Common myeloid progenitor, CD34-positive (primary cell): ENCODE data around the gene UCHL5.

Experiments
- CTCF ChIA-PET: fragments of 350-600 bp; sonication (Branson Sonifier 250); formaldehyde crosslinking; loops from one replicate; lab custom pipeline; 2021; ENCODE audit warnings: antibody characterized with exemption; lab: Charles Lee
- POLR2A ChIA-PET: fragments of 350-600 bp; sonication (Branson Sonifier 250); formaldehyde crosslinking; loops from one replicate; lab custom pipeline; 2021; ENCODE audit warnings: antibody characterized with exemption; lab: Charles Lee
- DNase-seq, 3 donors: peaks; one replicate each; pipeline versions ENCODE4 v3.0.0 to v3.0.0-alpha.2; 2013
- H3K27ac ChIP-seq, 2 experiments: 1 replicate in 1 of 2; 2 replicates in 1 of 2; pipeline ENCODE4 v1.7.0; 2013; ENCODE audit warnings: inconsistent platforms in 2 of 2, low read length in 2 of 2, mild to moderate bottlenecking in 2 of 2, low read depth in 1 of 2, moderate library complexity in 1 of 2; ENCODE audit not compliant: severe bottlenecking in 2 of 2, insufficient read depth in 1 of 2, poor library complexity in 1 of 2
- H3K27me3 ChIP-seq, 5 experiments: replicated peaks in 2 of 5; 1 replicate in 3 of 5; 2 replicates in 2 of 5; pipeline versions ENCODE4 v1.6.1 to v1.7.0; 2013; ENCODE audit warnings: low read length in 4 of 5, mild to moderate bottlenecking in 2 of 5, moderate library complexity in 2 of 5, inconsistent platforms in 1 of 5; ENCODE audit not compliant: insufficient read depth in 5 of 5, control insufficient read depth in 4 of 5
- H3K36me3 ChIP-seq, 4 experiments: 1 replicate in 2 of 4; 2 replicates in 2 of 4; pipeline versions ENCODE4 v1.6.1 to v1.7.0; 2013; ENCODE audit warnings: low read length in 3 of 4, control low read depth in 1 of 4, mild to moderate bottlenecking in 1 of 4; ENCODE audit not compliant: control insufficient read depth in 4 of 4, insufficient read depth in 4 of 4
- H3K4me1 ChIP-seq, 4 experiments: 1 replicate in 3 of 4; 2 replicates in 1 of 4; pipeline versions ENCODE4 v1.6.1 to v1.7.1; 2013; ENCODE audit warnings: low read length in 3 of 4, mild to moderate bottlenecking in 3 of 4, control low read depth in 1 of 4, inconsistent platforms in 1 of 4, moderate library complexity in 1 of 4; ENCODE audit not compliant: control insufficient read depth in 4 of 4, insufficient read depth in 4 of 4; ENCODE audit errors: control extremely low read depth in 1 of 4
- H3K4me3 ChIP-seq, 7 experiments: 1 replicate in 4 of 7; 2 replicates in 3 of 7; pipeline versions ENCODE4 v1.5.1 to v1.7.0; 2013; ENCODE audit warnings: mild to moderate bottlenecking in 7 of 7, low read length in 6 of 7, moderate library complexity in 6 of 7, inconsistent platforms in 2 of 7, low read depth in 2 of 7, control low read depth in 1 of 7; ENCODE audit not compliant: insufficient read depth in 4 of 7, control insufficient read depth in 1 of 7; ENCODE audit errors: extremely low read depth in 1 of 7
- H3K9me3 ChIP-seq, 5 experiments: 1 replicate in 4 of 5; 2 replicates in 1 of 5; pipeline versions ENCODE4 v1.6.1 to v1.7.1; 2013; ENCODE audit warnings: low read length in 4 of 5, mild to moderate bottlenecking in 2 of 5, inconsistent platforms in 1 of 5, low read depth in 1 of 5, moderate library complexity in 1 of 5; ENCODE audit not compliant: control insufficient read depth in 4 of 5, insufficient read depth in 2 of 5; ENCODE audit errors: control extremely low read depth in 1 of 5
- WGBS: methylation state at CpG from one replicate; pipeline ENCODE4 v1.1.5; 2013; ENCODE audit not compliant: insufficient coverage; 5-methylcytosine and 5-hydroxymethylcytosine counted together

Gene UCHL5

DNA sequence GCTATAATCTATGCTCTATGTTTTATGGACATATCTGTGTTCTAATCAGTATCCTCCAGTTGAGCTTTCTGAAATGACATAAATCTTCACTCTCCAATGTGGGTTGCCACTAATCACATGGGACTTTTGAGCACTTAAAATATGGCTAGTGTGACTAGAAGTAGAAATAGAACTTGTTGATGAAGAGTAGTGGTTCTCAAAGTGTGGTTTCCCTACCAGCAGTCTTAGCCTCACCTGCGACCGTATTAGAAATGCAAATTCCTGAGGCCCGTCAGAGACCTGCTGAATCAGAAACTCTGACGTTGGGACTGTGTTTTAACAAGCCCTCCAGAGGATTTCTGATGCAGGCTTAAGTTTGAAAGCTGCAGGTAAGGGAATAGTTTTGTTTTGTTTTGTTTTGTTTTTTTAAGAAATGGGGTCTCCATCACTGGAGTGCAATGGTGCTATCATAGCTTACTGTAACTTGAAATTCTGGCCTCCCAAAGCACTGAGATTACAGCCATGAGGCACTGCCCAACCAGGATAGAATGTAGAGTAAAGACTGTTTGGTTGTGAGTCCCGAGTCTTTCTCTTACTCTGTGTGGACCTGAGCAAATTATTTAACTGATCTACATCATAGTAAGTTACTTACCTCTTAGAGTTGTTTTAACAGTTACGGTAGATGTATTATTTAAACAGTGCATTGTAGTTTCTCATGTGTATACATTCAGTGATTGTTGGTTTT, 24.4 kb upstream of the UCHL5 start:
- Histone ChIP-seq H3K27me3 (no peaks in the 10 kb centered on the region), H3K4me1 (no peaks in the 10 kb centered on the region), H3K36me3 (peaks cover 17 to 61% (median 36%) of the 10 kb centered on the region in 4 experiments), H3K4me3 (no peak overlapping the region), H3K9me3 (peaks cover 0 to 14% (median 3%) of the 10 kb centered on the region in 5 experiments), H3K27ac (no peak overlapping the region)
- CTCF ChIA-PET = interaction anchor here (0.6 to 1.1 kb wide), 6 partner anchors 7 to 1125 kb away, joined by 3 to 4 read pairs (median 3); no protein-coding TSS in a partner anchor
- WGBS = 83% methylated on average over 3 of the region's 6 CpGs
- POLR2A ChIA-PET = no interaction called here
- DNase-seq = no peak

DNA sequence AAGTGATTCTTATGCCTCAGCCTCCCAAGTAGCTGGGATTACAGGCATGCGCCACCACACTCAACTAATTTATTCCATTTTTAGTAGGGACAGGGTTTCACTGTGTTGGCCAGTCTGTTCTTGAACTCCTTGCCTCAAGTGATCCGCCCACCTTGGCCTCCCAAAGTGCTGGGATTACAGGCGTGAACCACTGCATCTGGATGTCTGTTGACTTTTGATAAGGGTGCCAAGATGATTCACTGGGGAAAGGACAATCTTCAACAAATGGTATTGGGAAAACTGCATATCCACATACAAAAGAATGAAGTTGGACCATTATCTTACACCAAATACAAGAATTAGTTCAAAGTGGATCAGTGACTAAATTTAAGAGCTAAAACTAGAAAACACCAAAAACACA, 20.0 kb upstream of the UCHL5 start:
- no peaks in the 10 kb centered on the region for H3K4me1 ChIP-seq
- DNase-seq = no peak
- H3K36me3 ChIP-seq = peaks cover 27 to 76% (median 39%) of the 10 kb centered on the region in 4 experiments
- ChIA-PET CTCF (interaction anchor here (1.2 kb wide), 1 partner anchor 21 kb away, joined by 3 read pairs; no protein-coding TSS in a partner anchor), POLR2A (no interaction called here)
- H3K9me3 ChIP-seq = peaks cover 4 to 25% (median 6%) of the 10 kb centered on the region in 5 experiments
- no peak overlapping the region for H3K4me3 ChIP-seq
- no peak overlapping the region for H3K27ac ChIP-seq
- no peaks in the 10 kb centered on the region for H3K27me3 ChIP-seq
- WGBS = no CpG with 5 or more reads among the region's 3 CpGs

DNA sequence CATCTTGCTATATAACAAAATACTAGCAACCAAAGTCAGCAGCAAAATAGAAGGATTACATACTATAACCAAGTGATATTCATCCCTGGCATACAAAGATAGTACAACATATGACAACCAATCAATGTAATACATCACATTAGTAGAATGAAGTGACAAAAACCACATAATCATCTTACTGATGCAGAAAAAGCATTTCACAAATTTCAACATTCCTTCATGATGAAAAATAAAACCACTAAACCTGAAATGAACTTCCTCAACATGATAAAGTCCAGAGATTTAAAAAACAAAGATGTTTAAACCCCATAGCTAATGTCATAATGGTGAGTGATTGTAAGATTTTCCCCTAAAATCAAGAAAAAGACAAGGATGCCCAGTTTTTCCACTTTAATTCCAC, 18.8 kb upstream of the UCHL5 start:
- H3K4me1 ChIP-seq = no peaks in the 10 kb centered on the region
- no peak for DNase-seq
- ChIA-PET CTCF (no interaction called here), POLR2A (no interaction called here)
- H3K4me3 ChIP-seq = no peak overlapping the region
- peaks cover 26 to 67% (median 31%) of the 10 kb centered on the region in 4 experiments for H3K36me3 ChIP-seq
- H3K27ac ChIP-seq = no peak overlapping the region
- no peaks in the 10 kb centered on the region for H3K27me3 ChIP-seq
- peaks cover 4 to 25% (median 6%) of the 10 kb centered on the region in 5 experiments for H3K9me3 ChIP-seq

DNA sequence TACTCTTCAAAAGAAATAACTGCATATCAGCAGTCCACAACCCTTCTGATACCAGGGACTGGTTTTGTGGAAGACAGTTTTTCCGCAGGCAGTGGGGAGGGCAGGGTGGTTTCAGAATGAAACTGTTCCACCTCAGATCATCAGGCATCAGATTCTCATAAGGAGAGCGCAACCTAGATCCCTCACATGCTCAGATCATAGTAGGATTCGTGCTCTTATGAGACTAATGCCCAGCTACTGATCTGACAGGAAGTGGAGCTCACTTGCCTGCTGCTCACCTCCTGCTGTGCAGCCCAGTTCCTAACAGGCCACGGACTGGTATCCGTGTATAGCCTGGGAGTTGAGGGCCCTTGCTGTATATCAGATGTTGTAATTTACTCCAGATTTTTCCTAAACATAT, 11.8 kb upstream of the UCHL5 start:
- no peak overlapping the region for H3K4me3 ChIP-seq
- 80% methylated on average over 3 of the region's 5 CpGs for WGBS
- peaks cover 2 to 11% (median 4%) of the 10 kb centered on the region in 4 experiments for H3K36me3 ChIP-seq
- H3K27ac ChIP-seq = peak overlapping the region in 1 of 2 experiments; percentile 64
- H3K4me1 ChIP-seq = peaks cover 0 to 6% (median 0%) of the 10 kb centered on the region in 4 experiments
- CTCF ChIA-PET = interaction anchor here (1.4 to 1.8 kb wide), 2 partner anchors 13 to 33 kb away, joined by 4 to 7 read pairs; no protein-coding TSS in a partner anchor
- POLR2A ChIA-PET = no interaction called here
- H3K27me3 ChIP-seq = no peaks in the 10 kb centered on the region
- DNase-seq = peak in 1 of 3 donors; percentile 8
- no peaks in the 10 kb centered on the region for H3K9me3 ChIP-seq

DNA sequence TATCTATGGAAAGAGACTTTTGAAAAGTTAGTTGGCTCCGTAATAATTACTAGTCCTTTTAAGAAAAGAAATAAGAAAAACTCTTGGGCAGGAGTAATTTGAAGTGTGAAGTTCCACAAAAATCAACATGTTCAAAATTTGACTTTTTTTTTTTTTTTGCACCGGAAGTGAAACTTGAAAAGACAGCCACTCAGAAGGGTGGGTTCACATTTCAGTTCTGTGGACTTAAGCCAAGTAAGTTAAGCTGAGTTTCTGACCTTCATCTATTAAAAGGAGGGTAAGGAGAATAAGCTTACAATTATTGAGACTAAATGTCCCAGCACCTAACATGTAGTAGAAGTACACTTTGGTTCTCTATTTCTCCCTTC, 11.2 kb upstream of the UCHL5 start:
- ChIA-PET CTCF (interaction anchor here (0.6 to 1.4 kb wide), 3 partner anchors 13 to 16 kb away, joined by 3 to 7 read pairs (median 4); no protein-coding TSS in a partner anchor), POLR2A (interaction anchor here (0.6 to 0.8 kb wide), 2 partner anchors 10 to 262 kb away, joined by 3 to 4 read pairs; partner anchors contain the start of gene RGS2)
- H3K4me3 ChIP-seq = no peak overlapping the region
- no CpG with 5 or more reads among the region's 2 CpGs for WGBS
- H3K36me3 ChIP-seq = peaks cover 2 to 11% (median 4%) of the 10 kb centered on the region in 4 experiments
- peak in 1 of 3 donors; percentile 19 for DNase-seq
- peaks cover 0 to 6% (median 0%) of the 10 kb centered on the region in 4 experiments for H3K4me1 ChIP-seq
- H3K9me3 ChIP-seq = no peaks in the 10 kb centered on the region
- H3K27ac ChIP-seq = peak overlapping the region in 1 of 2 experiments; percentile 3
- no peaks in the 10 kb centered on the region for H3K27me3 ChIP-seq

DNA sequence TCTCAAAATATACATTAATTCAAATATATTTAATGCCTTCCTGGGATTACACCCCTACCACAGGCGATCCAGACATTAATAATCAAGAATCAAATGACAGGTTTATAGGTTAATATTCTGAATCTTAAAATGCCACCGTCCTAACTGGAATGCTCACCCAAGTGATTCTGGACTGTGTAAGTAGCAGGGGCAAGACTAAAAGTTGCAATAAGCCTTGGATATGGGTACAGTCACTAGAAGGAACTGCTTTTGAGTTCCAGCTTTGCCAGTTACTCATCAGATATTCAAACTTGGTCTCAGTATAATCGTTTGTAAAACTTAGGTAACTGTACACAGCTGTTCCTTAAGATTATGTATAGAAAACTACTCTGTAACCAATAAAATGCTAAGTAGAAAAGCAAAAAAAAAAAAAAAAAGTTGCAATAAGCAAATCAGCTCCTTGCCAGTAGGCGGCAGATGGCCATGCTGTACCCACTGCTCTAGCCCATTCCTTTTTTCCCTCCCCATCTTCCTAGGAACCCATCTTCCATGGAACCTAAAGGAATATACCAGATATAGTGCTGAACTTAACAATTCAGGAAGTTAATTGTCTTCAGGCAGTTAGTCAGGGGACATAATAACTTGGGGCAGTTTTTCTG, 10.7 kb upstream of the UCHL5 start:
- POLR2A ChIA-PET = interaction anchor here (0.6 to 0.8 kb wide), 2 partner anchors 9 to 261 kb away, joined by 3 to 4 read pairs; partner anchors contain the start of gene RGS2

More for the DNA sequence above, 10.7 kb upstream of the UCHL5 start:
- Histone ChIP-seq H3K27ac (peak overlapping the region in 1 of 2 experiments; percentile 3), H3K36me3 (peaks cover 2 to 11% (median 4%) of the 10 kb centered on the region in 4 experiments), H3K9me3 (no peaks in the 10 kb centered on the region), H3K4me1 (peaks cover 0 to 6% (median 0%) of the 10 kb centered on the region in 4 experiments), H3K27me3 (no peaks in the 10 kb centered on the region), H3K4me3 (no peak overlapping the region)
- DNase-seq = peak in 2 of 3 donors; percentile 23 to 44
- CTCF ChIA-PET = interaction anchor here (0.6 to 1.4 kb wide), 3 partner anchors 12 to 16 kb away, joined by 3 to 7 read pairs (median 4); no protein-coding TSS in a partner anchor
- 100% methylated on average over 2 of the region's 4 CpGs for WGBS
